IMR-90 (cell line): ENCODE measurements around the gene CD72. TPM values are rescaled to one million over a fixed set of nuclear protein-coding genes. Genes with fewer than 3 reads are reported as not detected.

Experiments
- ATAC-seq: fragments of 200-7000 bp; cut with Tn5 transposase; 2 replicates; pipeline ENCODE4 v1.9.1; 2020; ENCODE audit warnings: low read depth, mild to moderate bottlenecking, moderate library complexity
- BruUV-seq: library from RNA; stranded (reverse); fragments of 400-500 nt; replicated peaks from 2 replicates; lab custom pipeline; 2021; lab: Mats Ljungman, UMichigan
- CTCF ChIA-PET: fragments of 300-600 bp; formaldehyde crosslinking; extraction: SDS; loops from one replicate; lab custom pipeline; 2021; ENCODE audit warnings: antibody characterized with exemption; lab: Yijun Ruan, JAX
- POLR2A ChIA-PET: fragments of 300-600 bp; sonication (Branson Sonifier 250); formaldehyde crosslinking; loops from one replicate; lab custom pipeline; 2022; ENCODE audit warnings: antibody characterized with exemption; ENCODE audit not compliant: unreplicated experiment; lab: Charles Lee
- DNase-seq: peaks from one replicate; pipeline ENCODE4 v3.0.0; 2013
- H2AFZ ChIP-seq: replicated peaks from 2 replicates; pipeline ENCODE3; 2013; ENCODE audit warnings: low read length, mild to moderate bottlenecking; ENCODE audit not compliant: poor library complexity
- H2AK5ac ChIP-seq: 2 replicates; pipeline ENCODE4 v1.6.1; 2013; ENCODE audit warnings: low read depth, low read length, inconsistent platforms
- H2AK9ac ChIP-seq: replicated peaks from 2 replicates; pipeline ENCODE3; 2013; ENCODE audit warnings: mild to moderate bottlenecking, low read depth, low read length, moderate library complexity; ENCODE audit not compliant: poor library complexity
- H2BK120ac ChIP-seq: 2 replicates; pipeline ENCODE4 v1.6.1; 2013; ENCODE audit warnings: low read depth, low read length, inconsistent platforms
- H2BK15ac ChIP-seq: 3 replicates; pipeline ENCODE4 v1.6.1; 2013; ENCODE audit warnings: low read depth, low read length, inconsistent platforms
- H2BK20ac ChIP-seq: 2 replicates; pipeline ENCODE4 v1.6.1; 2013; ENCODE audit warnings: low read depth, mild to moderate bottlenecking, inconsistent platforms, low read length, moderate library complexity
- H2BK5ac ChIP-seq: 2 replicates; pipeline ENCODE4 v1.6.1; 2013; ENCODE audit warnings: mild to moderate bottlenecking, low read depth, low read length, inconsistent platforms; ENCODE audit not compliant: poor library complexity, severe bottlenecking
- H3K14ac ChIP-seq: replicated peaks from 2 replicates; pipeline ENCODE4 v1.6.1; 2013; ENCODE audit warnings: low read depth, low read length, inconsistent platforms
- H3K18ac ChIP-seq: 2 replicates; pipeline ENCODE4 v1.6.1; 2013; ENCODE audit warnings: low read depth, low read length, control low read depth
- H3K23ac ChIP-seq: 2 replicates; pipeline ENCODE4 v1.6.1; 2013; ENCODE audit warnings: low read depth, low read length, inconsistent platforms
- H3K27ac ChIP-seq: 2 replicates; pipeline ENCODE4 v1.5.1; 2013; ENCODE audit warnings: mild to moderate bottlenecking, control low read depth, low read length; ENCODE audit not compliant: insufficient read depth
- H3K27me3 ChIP-seq: 2 replicates; pipeline ENCODE4 v1.6.1; 2013; ENCODE audit warnings: low read length; ENCODE audit not compliant: control insufficient read depth, insufficient read depth
- H3K36me3 ChIP-seq: 2 replicates; pipeline ENCODE4 v1.6.1; 2013; ENCODE audit warnings: low read length, mixed read lengths; ENCODE audit not compliant: control insufficient read depth, insufficient read depth
- H3K4ac ChIP-seq: 2 replicates; pipeline ENCODE4 v1.6.1; 2013; ENCODE audit warnings: low read depth, low read length, inconsistent platforms
- H3K4me1 ChIP-seq: 2 replicates; pipeline ENCODE4 v1.6.1; 2013; ENCODE audit warnings: low read length, mixed read lengths; ENCODE audit not compliant: control insufficient read depth, insufficient read depth
- H3K4me2 ChIP-seq: 2 replicates; pipeline ENCODE4 v1.6.1; 2013; ENCODE audit warnings: low read depth, mild to moderate bottlenecking, control low read depth, low read length, moderate library complexity
- H3K4me3 ChIP-seq: 2 replicates; pipeline ENCODE4 v1.5.1; 2013; ENCODE audit warnings: low read depth, mild to moderate bottlenecking, control low read depth, low read length, moderate library complexity; ENCODE audit not compliant: insufficient read depth
- H3K56ac ChIP-seq: 2 replicates; pipeline ENCODE4 v1.6.1; 2013; ENCODE audit warnings: low read length, inconsistent platforms; ENCODE audit not compliant: insufficient read depth; ENCODE audit errors: extremely low read depth
- H3K79me1 ChIP-seq, 2 experiments: 2 replicates each; pipeline ENCODE4 v1.6.1; 2013; ENCODE audit warnings: low read length in 2 of 2, inconsistent platforms in 1 of 2, low read depth in 1 of 2
- H3K9ac ChIP-seq: 2 replicates; pipeline ENCODE4 v1.6.1; 2013; ENCODE audit warnings: low read depth, low read length, control low read depth
- H3K9me1 ChIP-seq: 2 replicates; pipeline ENCODE4 v1.6.1; 2013; ENCODE audit warnings: low read length, inconsistent platforms; ENCODE audit not compliant: insufficient read depth
- H3K9me3 ChIP-seq: 2 replicates; pipeline ENCODE4 v1.6.1; 2013; ENCODE audit warnings: low read length; ENCODE audit not compliant: control insufficient read depth, insufficient read depth
- H4K20me1 ChIP-seq: 2 replicates; pipeline ENCODE4 v1.6.1; 2013; ENCODE audit warnings: low read length, inconsistent platforms; ENCODE audit not compliant: insufficient read depth
- H4K5ac ChIP-seq: 2 replicates; pipeline ENCODE4 v1.6.1; 2013; ENCODE audit warnings: mild to moderate bottlenecking, low read depth, low read length, control low read depth
- H4K8ac ChIP-seq, 2 experiments: 2 replicates each; pipeline ENCODE4 v1.6.1; 2013; ENCODE audit warnings: low read depth in 2 of 2, low read length in 2 of 2, control low read depth in 1 of 2, inconsistent platforms in 1 of 2
- H4K91ac ChIP-seq: 2 replicates; pipeline ENCODE4 v1.6.1; 2013; ENCODE audit warnings: low read depth, low read length, inconsistent platforms; ENCODE audit not compliant: insufficient read depth
- BHLHE40 ChIP-seq: fragments of 150-350 bp; IDR thresholded peaks from 2 replicates; pipeline ENCODE4 v1.6.1; 2016; ENCODE audit warnings: mild to moderate bottlenecking, low read depth, low read length
- CEBPB ChIP-seq: IDR thresholded peaks from 2 replicates; pipeline ENCODE4 v1.6.1; 2012; ENCODE audit warnings: low read depth, low read length, improper control_type of control experiment
- CHD1 ChIP-seq: IDR thresholded peaks from 2 replicates; pipeline ENCODE4 v1.6.1; 2012; ENCODE audit warnings: low read depth, low read length, improper control_type of control experiment
- ELK1 ChIP-seq: fragments of 150-350 bp; IDR thresholded peaks from 2 replicates; pipeline ENCODE4 v1.6.1; 2016; ENCODE audit warnings: low read depth, mild to moderate bottlenecking, low read length, moderate library complexity, borderline replicate concordance
- FOS ChIP-seq: fragments of 150-350 bp; IDR thresholded peaks from 2 replicates; pipeline ENCODE4 v1.6.1; 2016; ENCODE audit warnings: low read depth, low read length
- MAFK ChIP-seq: IDR thresholded peaks from 2 replicates; pipeline ENCODE4 v1.6.1; 2012; ENCODE audit warnings: low read depth, low read length, improper control_type of control experiment
- MAZ ChIP-seq: IDR thresholded peaks from 2 replicates; pipeline ENCODE4 v1.6.1; 2012; ENCODE audit warnings: low read depth, mild to moderate bottlenecking, low read length, improper control_type of control experiment, moderate library complexity, borderline replicate concordance
- MXI1 ChIP-seq: IDR thresholded peaks from 2 replicates; pipeline ENCODE4 v1.6.1; 2012; ENCODE audit warnings: low read depth, mild to moderate bottlenecking, low read length, moderate library complexity, borderline replicate concordance
- NFE2L2 ChIP-seq: fragments of 150-350 bp; IDR thresholded peaks from 2 replicates; pipeline ENCODE4 v1.6.1; 2016; ENCODE audit warnings: low read depth, mild to moderate bottlenecking, low read length
- POLR2A ChIP-seq: IDR thresholded peaks from 2 replicates; pipeline ENCODE4 v1.6.1; 2012; ENCODE audit warnings: mild to moderate bottlenecking, low read depth, low read length
- RAD21 ChIP-seq: IDR thresholded peaks from 2 replicates; pipeline ENCODE4 v1.6.1; 2012; ENCODE audit warnings: low read length, improper control_type of control experiment
- RFX5 ChIP-seq: IDR thresholded peaks from 2 replicates; pipeline ENCODE4 v1.8.0; 2012; ENCODE audit warnings: low read depth, mild to moderate bottlenecking, low read length, moderate library complexity
- USF2 ChIP-seq: fragments of 150-350 bp; IDR thresholded peaks from 2 replicates; pipeline ENCODE4 v1.6.1; 2017; ENCODE audit warnings: mild to moderate bottlenecking, antibody characterized with exemption, low read length, low read depth
- WGBS, 2 experiments: methylation state at CpG; one replicate each; pipeline versions ENCODE4 v1.1.5 to v1.1.7; 2013; ENCODE audit warnings: missing lambda C conversion rate in 2 of 2; ENCODE audit not compliant: insufficient read length in 1 of 2; ENCODE audit errors: extremely low coverage in 2 of 2; 5-methylcytosine and 5-hydroxymethylcytosine counted together
- dilution Hi-C: fragments of 300-500 bp; cut with HindIII; formaldehyde crosslinking; loops from one replicate; pipeline ENCODE4 v1.14.3; 2018; ENCODE audit warnings: low sequenced_read_pairs; ENCODE audit not compliant: unreplicated experiment
- in situ Hi-C: fragments of 300-500 bp; cut with MboI; formaldehyde crosslinking; loops from 3 replicates; pipeline ENCODE4 v1.14.3; 2019; ENCODE audit warnings: low sequenced_read_pairs, inconsistent platforms, mixed read lengths
- intact Hi-C: fragments of 100-400 bp; cut with micrococcal nuclease; formaldehyde crosslinking; loops from 2 replicates; pipeline ENCODE4 v1.10.0; 2022
- polyA plus RNA-seq, 3 experiments: library from polyadenylated mRNA; depleted of rRNA; stranded (reverse); fragments of >200 nt; gene quantifications; 2 replicates each; pipeline ENCODE4 v1.2.3, GENCODE V29; 2012; ENCODE audit warnings: low replicate concordance in 1 of 3
- total RNA-seq: library from RNA; depleted of rRNA; stranded (reverse); fragments of >200 nt; gene quantifications from 2 replicates; pipeline ENCODE4 v1.2.3, GENCODE V29; 2012

The CD72 gene
- total and polyA plus RNA-seq, 2 of the 4 experiments (the other 2 are of a cell fraction), result 0.36 to 0.58 TPM

GRCh38 chr9:35564658-35565061, 53.6 kb downstream of the CD72 start:
- no peak overlapping the region for H2BK120ac ChIP-seq
- DNase-seq, result no peak
- H4K5ac ChIP-seq, result no peak overlapping the region
- peaks cover 6% of the 10 kb centered on the region; the same call in 1 of the 2 replicates for H4K20me1 ChIP-seq
- no peaks in the 10 kb centered on the region for H3K27me3 ChIP-seq
- no TSS peak for BruUV-seq
- dilution Hi-C loops (no loop called here), in situ Hi-C loops (no loop called here), intact Hi-C loops (no loop called here)
- H2BK20ac ChIP-seq, result no peak overlapping the region
- no peak overlapping the region for H3K14ac ChIP-seq
- peaks cover 6% of the 10 kb centered on the region; the same call in 1 of the 2 replicates for H3K9me1 ChIP-seq
- no peak overlapping the region for H3K9ac ChIP-seq
- H2BK5ac ChIP-seq, result no peak overlapping the region
- H3K4ac ChIP-seq, result no peak overlapping the region
- H3K9me3 ChIP-seq, result no peaks in the 10 kb centered on the region
- peaks cover 0 to 3% of the 10 kb centered on the region in 2 experiments; a peak in 1 of 4 replicates for H3K79me1 ChIP-seq
- no peak overlapping the region for H2AK5ac ChIP-seq
- no peak overlapping the region for H3K27ac ChIP-seq
- no peak overlapping the region for H4K8ac ChIP-seq
- H3K23ac ChIP-seq, result no peak overlapping the region
- no peak overlapping the region for H3K18ac ChIP-seq
- ATAC-seq, result no peak
- CTCF ChIA-PET, result interaction anchor here (1.1 kb wide), 1 partner anchor 35 kb away, joined by 3 read pairs; no protein-coding TSS in a partner anchor
- no peak overlapping the region for H3K4me2 ChIP-seq
- H2AFZ ChIP-seq, result no peak overlapping the region
- WGBS, 2 experiments, result no CpG with 5 or more reads among the region's 7 CpGs
- peaks cover 2% of the 10 kb centered on the region; the same call in 1 of the 2 replicates for H3K4me1 ChIP-seq
- no peak overlapping the region for H2AK9ac ChIP-seq
- POLR2A ChIA-PET, result no interaction called here
- no peak overlapping the region for H3K4me3 ChIP-seq
- H2BK15ac ChIP-seq, result no peak overlapping the region
- no peak overlapping the region for H3K56ac ChIP-seq
- TF ChIP-seq MXI1, result no peak
- TF ChIP-seq RFX5, result no peak
- TF ChIP-seq CEBPB, result no peak
- no peak for TF ChIP-seq RAD21
- TF ChIP-seq FOS, result no peak
- TF ChIP-seq USF2, result no peak
- TF ChIP-seq ELK1, result no peak
- no peak for TF ChIP-seq MAFK
- TF ChIP-seq CHD1, result no peak
- TF ChIP-seq MAZ, result no peak
- TF ChIP-seq POLR2A, result no peak
- TF ChIP-seq NFE2L2, result no peak
- no peak for TF ChIP-seq BHLHE40
- H3K36me3 ChIP-seq, result peaks cover 30% of the 10 kb centered on the region
- no peak overlapping the region for H4K91ac ChIP-seq
